Measurements from ENCODE around the gene FUBP1.
"Not testable (repeated sequence)": the region's sequence is repeated elsewhere in the genome, so short reads cannot be mapped to it uniquely, and the experiment has no call there.

FUBP1 gene

GRCh38 chr1:77948841-77949424 lies 29.9 kb downstream of the FUBP1 start:
- CTCF ChIA-PET: no interaction called here
- peaks cover 55% of the 10 kb centered on the region for H3K36me3 Mint-ChIP-seq
- no peaks in the 10 kb centered on the region for H3K9me3 Mint-ChIP-seq
- H3K4me3 Mint-ChIP-seq: no peak overlapping the region
- H3K27ac Mint-ChIP-seq: no peak overlapping the region
- DNase-seq: no peak
- H3K27me3 Mint-ChIP-seq: no peaks in the 10 kb centered on the region
- H3K4me1 Mint-ChIP-seq: peaks cover 14% of the 10 kb centered on the region

GRCh38 chr1:77945345-77945744 lies 33.5 kb downstream of the FUBP1 start:
- Mint-ChIP-seq H3K27ac (no peak overlapping the region), H3K9me3 (no peaks in the 10 kb centered on the region), H3K4me3 (no peak overlapping the region), H3K27me3 (no peaks in the 10 kb centered on the region), H3K4me1 (peaks cover 6% of the 10 kb centered on the region), H3K36me3 (peaks cover 50% of the 10 kb centered on the region)
- CTCF ChIA-PET: interaction anchor here (1.1 kb wide), 1 partner anchor 11 kb away, joined by 3 read pairs; no protein-coding TSS in a partner anchor
- no peak for DNase-seq

- no peaks in the 10 kb centered on the region for H3K27me3 Mint-ChIP-seq
- no peak for DNase-seq
- no peaks in the 10 kb centered on the region for H3K4me1 Mint-ChIP-seq
- H3K9me3 Mint-ChIP-seq: no peaks in the 10 kb centered on the region
- no peak overlapping the region for H3K4me3 Mint-ChIP-seq
- H3K36me3 Mint-ChIP-seq: peaks cover 41% of the 10 kb centered on the region
- no peak overlapping the region for H3K27ac Mint-ChIP-seq
- CTCF ChIA-PET: no interaction called here
Measured at GRCh38 chr1:77942400-77943140, 36.3 kb downstream of the FUBP1 start.

GRCh38 chr1:77940921-77941570 lies 37.8 kb downstream of the FUBP1 start:
- no peak overlapping the region for H3K4me3 Mint-ChIP-seq
- CTCF ChIA-PET: no interaction called here
- H3K4me1 Mint-ChIP-seq: no peaks in the 10 kb centered on the region
- peaks cover 38% of the 10 kb centered on the region for H3K36me3 Mint-ChIP-seq
- DNase-seq: no peak
- no peaks in the 10 kb centered on the region for H3K9me3 Mint-ChIP-seq
- H3K27ac Mint-ChIP-seq: no peak overlapping the region
- no peaks in the 10 kb centered on the region for H3K27me3 Mint-ChIP-seq

GRCh38 chr1:77938651-77939050 lies 40.2 kb downstream of the FUBP1 start:
- no peak for DNase-seq
- no peak overlapping the region for H3K4me3 Mint-ChIP-seq
- H3K27me3 Mint-ChIP-seq: no peaks in the 10 kb centered on the region
- no peaks in the 10 kb centered on the region for H3K4me1 Mint-ChIP-seq
- H3K9me3 Mint-ChIP-seq: no peaks in the 10 kb centered on the region
- H3K27ac Mint-ChIP-seq: no peak overlapping the region
- CTCF ChIA-PET: no interaction called here
- peaks cover 27% of the 10 kb centered on the region for H3K36me3 Mint-ChIP-seq

- Mint-ChIP-seq H3K9me3 (no peaks in the 10 kb centered on the region), H3K27ac (no peak overlapping the region), H3K36me3 (peaks cover 1% of the 10 kb centered on the region), H3K27me3 (no peaks in the 10 kb centered on the region), H3K4me1 (peaks cover 7% of the 10 kb centered on the region), H3K4me3 (no peak overlapping the region)
- CTCF ChIA-PET: no interaction called here
- no peak for DNase-seq
Measured at GRCh38 chr1:77929806-77930205, 49.1 kb downstream of the FUBP1 start.

GRCh38 chr1:77927414-77927813 lies 51.5 kb downstream of the FUBP1 start:
- Mint-ChIP-seq H3K9me3 (no peaks in the 10 kb centered on the region), H3K4me3 (peak overlapping the region; percentile 57)
- DNase-seq: no peak

GRCh38 chr1:77926561-77927357 lies 52.1 kb downstream of the FUBP1 start:
- no peak for DNase-seq
- Mint-ChIP-seq H3K36me3 (peaks cover 1% of the 10 kb centered on the region), H3K27me3 (no peaks in the 10 kb centered on the region), H3K27ac (peak overlapping the region; percentile 77), H3K9me3 (no peaks in the 10 kb centered on the region), H3K4me1 (peaks cover 7% of the 10 kb centered on the region), H3K4me3 (peak overlapping the region; percentile 67)
- CTCF ChIA-PET: no interaction called here

More at GRCh38 chr1:77927414-77927813, 51.5 kb downstream of the FUBP1 start:
- peak overlapping the region; percentile 17 for H3K27ac Mint-ChIP-seq
- CTCF ChIA-PET: no interaction called here
- H3K36me3 Mint-ChIP-seq: peaks cover 1% of the 10 kb centered on the region
- no peaks in the 10 kb centered on the region for H3K27me3 Mint-ChIP-seq
- H3K4me1 Mint-ChIP-seq: peaks cover 7% of the 10 kb centered on the region

- Mint-ChIP-seq H3K4me1 (peaks cover 7% of the 10 kb centered on the region), H3K36me3 (peaks cover 1% of the 10 kb centered on the region), H3K9me3 (no peaks in the 10 kb centered on the region), H3K4me3 (no peak overlapping the region), H3K27ac (peak overlapping the region; percentile 77), H3K27me3 (no peaks in the 10 kb centered on the region)
- no peak for DNase-seq
- CTCF ChIA-PET: no interaction called here
Measured at GRCh38 chr1:77925956-77926355, 52.9 kb downstream of the FUBP1 start.

- no peak for DNase-seq
- CTCF ChIA-PET: interaction anchor here (0.9 kb wide), 1 partner anchor 25 kb away, joined by 3 read pairs; no protein-coding TSS in a partner anchor
Measured at GRCh38 chr1:77925518-77925917, 53.4 kb downstream of the FUBP1 start.

GRCh38 chr1:77918918-77919317 lies 60.0 kb downstream of the FUBP1 start:
- DNase-seq, H3K27ac Mint-ChIP-seq, H3K4me3 Mint-ChIP-seq, CTCF ChIA-PET, H3K36me3 Mint-ChIP-seq, H3K4me1 Mint-ChIP-seq, H3K9me3 Mint-ChIP-seq: not testable (repeated sequence)
- H3K27me3 Mint-ChIP-seq: peaks cover 18% of the 10 kb centered on the region

More at GRCh38 chr1:77925518-77925917, 53.4 kb downstream of the FUBP1 start:
- H3K36me3 Mint-ChIP-seq: peaks cover 1% of the 10 kb centered on the region
- no peak overlapping the region for H3K27ac Mint-ChIP-seq
- H3K4me3 Mint-ChIP-seq: no peak overlapping the region
- H3K27me3 Mint-ChIP-seq: no peaks in the 10 kb centered on the region
- peaks cover 7% of the 10 kb centered on the region for H3K4me1 Mint-ChIP-seq
- no peaks in the 10 kb centered on the region for H3K9me3 Mint-ChIP-seq

- H3K4me3 Mint-ChIP-seq: no peak overlapping the region
- CTCF ChIA-PET: no interaction called here
- peaks cover 4% of the 10 kb centered on the region for H3K27me3 Mint-ChIP-seq
- no peak overlapping the region for H3K27ac Mint-ChIP-seq
- no peaks in the 10 kb centered on the region for H3K9me3 Mint-ChIP-seq
- H3K36me3 Mint-ChIP-seq: no peaks in the 10 kb centered on the region
- no peaks in the 10 kb centered on the region for H3K4me1 Mint-ChIP-seq
- no peak for DNase-seq
Measured at GRCh38 chr1:77910116-77910515, 68.8 kb downstream of the FUBP1 start.

GRCh38 chr1:77906624-77907023 lies 72.2 kb downstream of the FUBP1 start:
- Mint-ChIP-seq H3K4me3 (no peak overlapping the region), H3K9me3 (no peaks in the 10 kb centered on the region), H3K27me3 (no peaks in the 10 kb centered on the region), H3K4me1 (no peaks in the 10 kb centered on the region), H3K36me3 (no peaks in the 10 kb centered on the region), H3K27ac (no peak overlapping the region)
- CTCF ChIA-PET: no interaction called here
- DNase-seq: no peak

- Mint-ChIP-seq H3K27me3 (no peaks in the 10 kb centered on the region), H3K9me3 (no peaks in the 10 kb centered on the region), H3K27ac (no peak overlapping the region), H3K4me1 (no peaks in the 10 kb centered on the region), H3K4me3 (no peak overlapping the region), H3K36me3 (no peaks in the 10 kb centered on the region)
- CTCF ChIA-PET: interaction anchor here (0.6 kb wide), 1 partner anchor 152 kb away, joined by 3 read pairs; no protein-coding TSS in a partner anchor
- no peak for DNase-seq
Measured at GRCh38 chr1:77906019-77906545, 72.8 kb downstream of the FUBP1 start.
